ENCODE measurements around the gene RNF183.

GRCh38 chr9:113345671-113346070, 42.5 kb upstream of the RNF183 start:
- TF ChIP-seq CTCF (IDR thresholded peaks at IDR 0.05 in 4 of 5, conservative IDR thresholded peaks at IDR 0.05 in 1 of 5) (no peak), POLR2A (IDR thresholded peaks at IDR 0.05) (no peak)

Data from gastrocnemius medialis (tissue), 4 donors.